Gastrocnemius medialis (tissue), 4 donors: ENCODE results near the gene TALDO1. TPM values are rescaled to one million over a fixed set of nuclear protein-coding genes. Genes with fewer than 3 reads are reported as not detected.

Source experiments
- ATAC-seq, 2 donors: fragments of 150-250 bp; one replicate each; pipeline ENCODE4 v1.9.1; 2016
- DNase-seq, 2 donors: peaks; one replicate each; pipeline ENCODE4 v3.0.0-alpha.2; 2019
- H3K27ac ChIP-seq, 4 donors: fragments of 200-600 bp; sonication (generic); 1 replicate in 1 of 4; 2 replicates in 3 of 4; pipeline ENCODE4 v1.5.1; 2016 to 2018; ENCODE audit warnings: mild to moderate bottlenecking in 2 of 4, moderate library complexity in 1 of 4
- H3K27me3 ChIP-seq, 3 donors: fragments of 200-600 bp; sonication (generic) in 2 of 3; 1 replicate in 1 of 3; 2 replicates in 2 of 3; pipeline versions ENCODE4 v1.5.1 to v1.6.0; 2016 to 2019; ENCODE audit warnings: mild to moderate bottlenecking in 1 of 3, moderate library complexity in 1 of 3
- H3K36me3 ChIP-seq, 2 donors: fragments of 200-600 bp; sonication (generic) in 1 of 2; one replicate each; pipeline ENCODE4 v1.5.1; 2017 to 2018
- H3K4me1 ChIP-seq, 2 donors: fragments of 200-600 bp; sonication (generic) in 1 of 2; one replicate each; pipeline ENCODE4 v1.5.1; 2016 to 2017; ENCODE audit warnings: mild to moderate bottlenecking in 2 of 2
- H3K4me3 ChIP-seq, 4 donors: fragments of 200-600 bp; sonication (generic) in 3 of 4; 1 replicate in 1 of 4; 2 replicates in 3 of 4; pipeline ENCODE4 v1.5.1; 2016 to 2019; ENCODE audit warnings: mild to moderate bottlenecking in 2 of 4
- H3K9me3 ChIP-seq, 3 donors: fragments of 200-600 bp; sonication (generic) in 2 of 3; 1 replicate in 1 of 3; 2 replicates in 2 of 3; pipeline ENCODE4 v1.5.1; 2016 to 2019
- POLR2A ChIP-seq, 2 donors: fragments of 450-650 bp; IDR thresholded peaks; one replicate each; pipeline ENCODE4 v1.6.1; 2017; ENCODE audit warnings: antibody characterized with exemption in 2 of 2, mild to moderate bottlenecking in 2 of 2, moderate library complexity in 2 of 2
- in situ Hi-C, 4 donors: fragments of 200-750 bp; cut with MboI; loops; one replicate each; pipeline versions ENCODE4 v1.15.0 to v1.8.0; 2017; ENCODE audit warnings: low sequenced_read_pairs in 4 of 4
- intact Hi-C: fragments of 100-400 bp; cut with DNase I; formaldehyde crosslinking; loops from one replicate; pipeline ENCODE4 v1.15.1; 2023; ENCODE audit warnings: low total_unique reads
- total RNA-seq, 4 donors: library from RNA; depleted of rRNA; stranded (reverse); fragments of >200 nt; gene quantifications; one replicate each; pipeline versions ENCODE4 v1.1.0 to v1.2.3, GENCODE V29; 2016
- TF ChIP-seq, protein P1 (sequence below), 5 experiments: fragments of 450-650 bp in 3 of 5; fragments of 200-600 bp in 2 of 5; sonication (generic) in 2 of 5; IDR thresholded peaks in 4 of 5; conservative IDR thresholded peaks in 1 of 5; 1 replicate in 4 of 5; 2 replicates in 1 of 5; pipeline ENCODE4 v1.5.1; 2016 to 2019; ENCODE audit warnings: antibody characterized with exemption in 5 of 5, mild to moderate bottlenecking in 3 of 5, moderate library complexity in 3 of 5

Gene TALDO1
- total RNA-seq, 4 donors from 2014 or later: 98.6 to 167 (median 153) TPM

- DNase-seq: no peak
- no peak overlapping the region for H3K4me3 ChIP-seq
- no peak overlapping the region for H3K27ac ChIP-seq
- TF ChIP-seq, protein P1, sequence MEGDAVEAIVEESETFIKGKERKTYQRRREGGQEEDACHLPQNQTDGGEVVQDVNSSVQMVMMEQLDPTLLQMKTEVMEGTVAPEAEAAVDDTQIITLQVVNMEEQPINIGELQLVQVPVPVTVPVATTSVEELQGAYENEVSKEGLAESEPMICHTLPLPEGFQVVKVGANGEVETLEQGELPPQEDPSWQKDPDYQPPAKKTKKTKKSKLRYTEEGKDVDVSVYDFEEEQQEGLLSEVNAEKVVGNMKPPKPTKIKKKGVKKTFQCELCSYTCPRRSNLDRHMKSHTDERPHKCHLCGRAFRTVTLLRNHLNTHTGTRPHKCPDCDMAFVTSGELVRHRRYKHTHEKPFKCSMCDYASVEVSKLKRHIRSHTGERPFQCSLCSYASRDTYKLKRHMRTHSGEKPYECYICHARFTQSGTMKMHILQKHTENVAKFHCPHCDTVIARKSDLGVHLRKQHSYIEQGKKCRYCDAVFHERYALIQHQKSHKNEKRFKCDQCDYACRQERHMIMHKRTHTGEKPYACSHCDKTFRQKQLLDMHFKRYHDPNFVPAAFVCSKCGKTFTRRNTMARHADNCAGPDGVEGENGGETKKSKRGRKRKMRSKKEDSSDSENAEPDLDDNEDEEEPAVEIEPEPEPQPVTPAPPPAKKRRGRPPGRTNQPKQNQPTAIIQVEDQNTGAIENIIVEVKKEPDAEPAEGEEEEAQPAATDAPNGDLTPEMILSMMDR (IDR thresholded peaks at IDR 0.05 in 4 of 5, conservative IDR thresholded peaks at IDR 0.05 in 1 of 5): no peak
- TF ChIP-seq POLR2A (IDR thresholded peaks at IDR 0.05): no peak
- in situ Hi-C loops: loop anchor here in 3 of 4 donors (25.0 kb wide), 1 partner anchor 162 kb away; the partner anchor contains the start of genes LMNTD2 (in 3 of the 3) and RASSF7 (in 3 of the 3)
- peaks cover 57 to 76% (median 72%) of the 10 kb centered on the region in 3 donors for H3K27me3 ChIP-seq
- no peaks in the 10 kb centered on the region for H3K36me3 ChIP-seq
- H3K4me1 ChIP-seq: peaks cover 4 to 31% of the 10 kb centered on the region in 2 donors
- intact Hi-C loops: no loop called here
- no peaks in the 10 kb centered on the region for H3K9me3 ChIP-seq
- ATAC-seq: no peak
These were observed 23.1 kb upstream of the TALDO1 start for GRCh38 chr11:724049-724777.

GRCh38 chr11:724778-725386 lies 22.4 kb upstream of the TALDO1 start:
- intact Hi-C loops: no loop called here
- Histone ChIP-seq H3K27me3 (peaks cover 50 to 69% (median 65%) of the 10 kb centered on the region in 3 donors), H3K4me3 (no peak overlapping the region), H3K4me1 (peaks cover 4 to 31% of the 10 kb centered on the region in 2 donors), H3K36me3 (no peaks in the 10 kb centered on the region), H3K27ac (no peak overlapping the region), H3K9me3 (no peaks in the 10 kb centered on the region)
- TF ChIP-seq, protein P1 (IDR thresholded peaks at IDR 0.05 in 4 of 5, conservative IDR thresholded peaks at IDR 0.05 in 1 of 5): no peak
- TF ChIP-seq POLR2A (IDR thresholded peaks at IDR 0.05): no peak
- DNase-seq: no peak
- in situ Hi-C loops: loop anchor here (25.0 kb wide), 1 partner anchor 163 kb away; the partner anchor contains the start of genes LMNTD2 (in 4 of the 4) and RASSF7 (in 4 of the 4)
- ATAC-seq: no peak

DNA sequence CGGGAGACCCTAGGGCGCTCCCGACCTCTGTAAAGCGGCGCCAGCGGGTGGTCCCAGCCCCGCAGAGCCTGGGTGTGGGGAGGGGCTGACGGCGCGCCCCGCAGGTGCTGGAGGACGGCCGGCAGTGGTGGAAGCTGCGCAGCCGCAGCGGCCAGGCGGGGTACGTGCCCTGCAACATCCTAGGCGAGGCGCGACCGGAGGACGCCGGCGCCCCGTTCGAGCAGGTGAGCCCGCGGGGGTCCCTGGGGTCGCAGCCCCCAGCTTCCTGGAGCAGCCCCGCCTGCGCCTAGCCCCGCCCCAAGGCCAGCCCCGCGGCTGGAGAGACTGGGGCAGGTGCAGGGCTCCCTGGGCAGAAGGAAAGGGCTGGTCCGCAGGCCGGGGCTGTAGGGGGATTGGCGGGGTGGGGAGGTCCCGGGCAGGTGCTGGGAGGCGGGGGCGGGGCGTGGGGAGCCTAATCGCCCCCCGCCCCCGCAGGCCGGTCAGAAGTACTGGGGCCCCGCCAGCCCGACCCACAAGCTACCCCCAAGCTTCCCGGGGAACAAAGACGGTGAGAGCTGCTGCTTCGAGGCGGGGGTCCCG lies 21.6 kb upstream of the TALDO1 start:
- Histone ChIP-seq H3K27ac (no peak overlapping the region), H3K27me3 (peaks cover 42 to 61% (median 57%) of the 10 kb centered on the region in 3 donors), H3K36me3 (no peaks in the 10 kb centered on the region), H3K4me3 (peak overlapping the region in 2 of 4 donors; percentile 9 to 30), H3K4me1 (peaks cover 4 to 31% of the 10 kb centered on the region in 2 donors), H3K9me3 (no peaks in the 10 kb centered on the region)
- in situ Hi-C loops: loop anchor here in 1 of 4 donors (25.0 kb wide), 1 partner anchor 163 kb away; the partner anchor contains the start of genes LMNTD2 and RASSF7
- intact Hi-C loops: no loop called here
- no peak for TF ChIP-seq POLR2A (IDR thresholded peaks at IDR 0.05)
- TF ChIP-seq, protein P1 (IDR thresholded peaks at IDR 0.05 in 4 of 5, conservative IDR thresholded peaks at IDR 0.05 in 1 of 5): no peak
- DNase-seq (no peak), ATAC-seq (no peak)

GRCh38 chr11:726278-727220 lies 20.7 kb upstream of the TALDO1 start:
- no peak for DNase-seq
- intact Hi-C loops (no loop called here), in situ Hi-C loops (loop anchor here in 1 of 4 donors (25.0 kb wide), 1 partner anchor 164 kb away; the partner anchor contains the start of genes LMNTD2 and RASSF7)
- H3K4me1 ChIP-seq: peaks cover 4 to 26% of the 10 kb centered on the region in 2 donors
- no peak overlapping the region for H3K27ac ChIP-seq
- ATAC-seq: no peak
- H3K36me3 ChIP-seq: no peaks in the 10 kb centered on the region
- H3K9me3 ChIP-seq: no peaks in the 10 kb centered on the region
- H3K27me3 ChIP-seq: peaks cover 35 to 53% (median 49%) of the 10 kb centered on the region in 3 donors
- TF ChIP-seq POLR2A (IDR thresholded peaks at IDR 0.05): no peak
- TF ChIP-seq, protein P1 (IDR thresholded peaks at IDR 0.05 in 4 of 5, conservative IDR thresholded peaks at IDR 0.05 in 1 of 5): no peak
- H3K4me3 ChIP-seq: peak overlapping the region in 3 of 4 donors; percentile 9 to 30 (median 11)
